Adrenal gland (tissue), 5 donors: Measurements from ENCODE around the gene RPS15A.

Source experiments
- CTCF ChIP-seq, 6 experiments: fragments of 450-650 bp in 4 of 6; fragments of 200-600 bp in 2 of 6; sonication (generic) in 1 of 6; IDR thresholded peaks; 1 replicate in 5 of 6; 2 replicates in 1 of 6; pipeline versions ENCODE4 v1.5.1 to v1.8.0; 2016 to 2021; ENCODE audit warnings: antibody characterized with exemption in 6 of 6, mild to moderate bottlenecking in 2 of 6, moderate library complexity in 1 of 6
- POLR2A ChIP-seq, 2 donors: fragments of 450-650 bp; IDR thresholded peaks; one replicate each; pipeline ENCODE4 v1.6.1; 2017; ENCODE audit warnings: antibody characterized with exemption in 2 of 2, mild to moderate bottlenecking in 2 of 2, moderate library complexity in 1 of 2
- donor health status: DM: no; HTN: no; CAD: no.

GRCh38 chr16:18796377-18796776, 6.2 kb upstream of the RPS15A start:
- TF ChIP-seq POLR2A (IDR thresholded peaks at IDR 0.05) (no peak), CTCF (IDR thresholded peaks at IDR 0.05) (no peak)
